Measurements from ENCODE around the gene DFFA.
"Not testable (repeated sequence)": the region's sequence is repeated elsewhere in the genome, so short reads cannot be mapped to it uniquely, and the experiment has no call there.

DFFA gene

GRCh38 chr1:10457462-10457861 lies 14.9 kb downstream of the DFFA start:
- DNase-seq: not testable (repeated sequence)

- DNase-seq: no peak
These were observed 15.7 kb downstream of the DFFA start for GRCh38 chr1:10456661-10457060.

- DNase-seq: no peak
These were observed 16.3 kb downstream of the DFFA start for GRCh38 chr1:10456048-10456447.

- peak; percentile 50 for DNase-seq
These were observed 21.0 kb downstream of the DFFA start for GRCh38 chr1:10451287-10451686.

GRCh38 chr1:10450836-10451235 lies 21.5 kb downstream of the DFFA start:
- DNase-seq: no peak

- no peak for DNase-seq
These were observed 22.0 kb downstream of the DFFA start for GRCh38 chr1:10450156-10450814.

- no peak for DNase-seq
These were observed 22.6 kb downstream of the DFFA start, which contains the start of gene CORT for GRCh38 chr1:10449751-10450150. CORT (plus strand) TSS chr1:10450031; CDS start chr1:10450224, 193 bp downstream.

- DNase-seq: no peak
These were observed 25.4 kb downstream of the DFFA start for GRCh38 chr1:10446790-10447422.

- no peak for DNase-seq
These were observed 27.4 kb downstream of the DFFA start for GRCh38 chr1:10444795-10445397.

- no peak for DNase-seq
These were observed 28.1 kb downstream of the DFFA start for GRCh38 chr1:10444248-10444647.

- no peak for DNase-seq
These were observed 31.5 kb downstream of the DFFA start for GRCh38 chr1:10440794-10441193.

GRCh38 chr1:10440305-10440704 lies 32.0 kb downstream of the DFFA start:
- DNase-seq: no peak

- no peak for DNase-seq
These were observed 33.6 kb downstream of the DFFA start for GRCh38 chr1:10438677-10439163.

- no peak for DNase-seq
These were observed 35.3 kb downstream of the DFFA start for GRCh38 chr1:10437052-10437451.

- no peak for DNase-seq
These were observed 37.7 kb downstream of the DFFA start for GRCh38 chr1:10434590-10434989.

GRCh38 chr1:10433790-10434189 lies 38.5 kb downstream of the DFFA start:
- no peak for DNase-seq

GRCh38 chr1:10432910-10433700 lies 39.2 kb downstream of the DFFA start:
- DNase-seq: no peak

GRCh38 chr1:10431070-10431730 lies 41.1 kb downstream of the DFFA start:
- DNase-seq: peak; percentile 10

- peak; percentile 83 for DNase-seq
These were observed 41.9 kb downstream of the DFFA start, which contains the start of gene CENPS for GRCh38 chr1:10430216-10431069. CENPS (plus strand) TSS chr1:10430433; CDS start chr1:10430518, 85 bp downstream.

- DNase-seq: no peak
These were observed 42.5 kb downstream of the DFFA start for GRCh38 chr1:10429868-10430215.

GRCh38 chr1:10428984-10429383 lies 43.3 kb downstream of the DFFA start:
- no peak for DNase-seq

- not testable (repeated sequence) for DNase-seq
These were observed 45.8 kb downstream of the DFFA start for GRCh38 chr1:10426535-10426848.

Data from fibroblast of skin of right quadriceps (primary cell).